ENCODE data around the gene TMEM156.
"Not testable (repeated sequence)": the region's sequence is repeated elsewhere in the genome, so short reads cannot be mapped to it uniquely, and the experiment has no call there.

DNA sequence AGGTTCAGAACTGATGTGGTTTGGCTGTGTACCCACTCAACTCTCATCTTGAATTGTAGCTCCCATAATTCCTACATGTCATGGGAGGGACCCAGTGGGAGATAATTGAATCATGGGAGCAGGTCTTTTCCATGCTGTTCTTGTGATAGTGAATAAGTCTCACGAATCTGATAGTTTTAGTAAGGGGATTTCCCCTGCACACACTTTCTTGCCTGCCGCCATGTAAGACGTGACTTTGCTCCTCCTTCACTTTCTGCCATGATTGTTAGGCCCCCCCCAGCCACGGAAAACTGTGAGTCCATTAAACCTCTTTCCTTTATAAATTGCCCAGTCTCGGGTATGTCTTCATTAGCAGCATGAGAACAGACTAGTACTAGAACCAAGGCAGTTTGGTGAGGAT, 73.0 kb downstream of the TMEM156 start:
- TF ChIP-seq, protein P1, sequence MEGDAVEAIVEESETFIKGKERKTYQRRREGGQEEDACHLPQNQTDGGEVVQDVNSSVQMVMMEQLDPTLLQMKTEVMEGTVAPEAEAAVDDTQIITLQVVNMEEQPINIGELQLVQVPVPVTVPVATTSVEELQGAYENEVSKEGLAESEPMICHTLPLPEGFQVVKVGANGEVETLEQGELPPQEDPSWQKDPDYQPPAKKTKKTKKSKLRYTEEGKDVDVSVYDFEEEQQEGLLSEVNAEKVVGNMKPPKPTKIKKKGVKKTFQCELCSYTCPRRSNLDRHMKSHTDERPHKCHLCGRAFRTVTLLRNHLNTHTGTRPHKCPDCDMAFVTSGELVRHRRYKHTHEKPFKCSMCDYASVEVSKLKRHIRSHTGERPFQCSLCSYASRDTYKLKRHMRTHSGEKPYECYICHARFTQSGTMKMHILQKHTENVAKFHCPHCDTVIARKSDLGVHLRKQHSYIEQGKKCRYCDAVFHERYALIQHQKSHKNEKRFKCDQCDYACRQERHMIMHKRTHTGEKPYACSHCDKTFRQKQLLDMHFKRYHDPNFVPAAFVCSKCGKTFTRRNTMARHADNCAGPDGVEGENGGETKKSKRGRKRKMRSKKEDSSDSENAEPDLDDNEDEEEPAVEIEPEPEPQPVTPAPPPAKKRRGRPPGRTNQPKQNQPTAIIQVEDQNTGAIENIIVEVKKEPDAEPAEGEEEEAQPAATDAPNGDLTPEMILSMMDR (IDR thresholded peaks at IDR 0.05): not testable (repeated sequence)
- not testable (repeated sequence) for TF ChIP-seq POLR2A, POLR2AphosphoS5 (IDR thresholded peaks at IDR 0.05)

Measured in breast epithelium (tissue), 3 donors.